ENCODE results near the gene ZNF575. TPM values are rescaled to one million over a fixed set of nuclear protein-coding genes. Genes with fewer than 3 reads are reported as not detected.
A peak's percentile ranks its signal among the peaks of the same experiment; 100 is the strongest.
"Not testable (repeated sequence)": the region's sequence is repeated elsewhere in the genome, so short reads cannot be mapped to it uniquely, and the experiment has no call there.

The ZNF575 gene
- total RNA-seq, 1 donor from 2014 or later = 2.6 TPM

- Mint-ChIP-seq H3K27me3 (ENCODE audit: insufficient read depth) (no peaks in the 10 kb centered on the region), H3K36me3 (ENCODE audit: low read depth) (peaks cover 21% of the 10 kb centered on the region), H3K27ac (no peak overlapping the region), H3K4me3 (peak overlapping the region; percentile 49), H3K9me3 (no peaks in the 10 kb centered on the region), H3K4me1 (ENCODE audit: low read depth) (peaks cover 18% of the 10 kb centered on the region)
- intact Hi-C loops (cut with micrococcal nuclease) = no loop called here
- DNase-seq (ENCODE audit: low spot score) = no peak
These were observed 31.1 kb upstream of the ZNF575 start for GRCh38 chr19:43501661-43502418.

GRCh38 chr19:43502419-43502976, 30.5 kb upstream of the ZNF575 start:
- intact Hi-C loops (cut with micrococcal nuclease) = no loop called here
- no peak overlapping the region for H3K27ac Mint-ChIP-seq
- DNase-seq (ENCODE audit: low spot score) = no peak
- peaks cover 18% of the 10 kb centered on the region for H3K4me1 Mint-ChIP-seq (ENCODE audit: low read depth)
- no peaks in the 10 kb centered on the region for H3K27me3 Mint-ChIP-seq (ENCODE audit: insufficient read depth)
- peaks cover 20% of the 10 kb centered on the region for H3K36me3 Mint-ChIP-seq (ENCODE audit: low read depth)
- peak overlapping the region; percentile 88 for H3K4me3 Mint-ChIP-seq
- no peaks in the 10 kb centered on the region for H3K9me3 Mint-ChIP-seq

- Mint-ChIP-seq H3K4me3 (peak overlapping the region; percentile 88), H3K4me1 (ENCODE audit: low read depth) (peaks cover 18% of the 10 kb centered on the region), H3K27ac (peak overlapping the region; percentile 82), H3K36me3 (ENCODE audit: low read depth) (peaks cover 21% of the 10 kb centered on the region), H3K27me3 (ENCODE audit: insufficient read depth) (no peaks in the 10 kb centered on the region), H3K9me3 (no peaks in the 10 kb centered on the region)
- peak; percentile 98 for DNase-seq (ENCODE audit: low spot score)
- intact Hi-C loops (cut with micrococcal nuclease) = loop anchor here (1.0 kb wide), 9 partner anchors 16 to 165 kb away; partner anchors contain the start of genes IRGQ, ZNF428, ZNF575 and ZNF576
These were observed 29.2 kb upstream of the ZNF575 start for GRCh38 chr19:43503501-43504425.

- intact Hi-C loops (cut with micrococcal nuclease) = loop anchor here (1.0 kb wide), 9 partner anchors 15 to 164 kb away; partner anchors contain the start of genes IRGQ, ZNF428, ZNF575 and ZNF576
- Mint-ChIP-seq H3K9me3 (no peaks in the 10 kb centered on the region), H3K27ac (peak within 1 kb of the TSS; percentile 82), H3K36me3 (ENCODE audit: low read depth) (peaks cover 21% of the 10 kb centered on the region), H3K27me3 (ENCODE audit: insufficient read depth) (no peaks in the 10 kb centered on the region), H3K4me1 (ENCODE audit: low read depth) (peaks cover 18% of the 10 kb centered on the region), H3K4me3 (peak within 1 kb of the TSS; percentile 88)
- DNase-seq (ENCODE audit: low spot score) = peak; percentile 38
These were observed 28.4 kb upstream of the ZNF575 start, which contains the start of gene PHLDB3 for GRCh38 chr19:43504426-43505185. TSS of gene PHLDB3 (minus strand) at chr19:43504746. CDS start at chr19:43504118, 628 bp downstream.

- H3K9me3 Mint-ChIP-seq = no peaks in the 10 kb centered on the region
- peaks cover 18% of the 10 kb centered on the region for H3K4me1 Mint-ChIP-seq (ENCODE audit: low read depth)
- H3K4me3 Mint-ChIP-seq = peak overlapping the region; percentile 47
- H3K27me3 Mint-ChIP-seq (ENCODE audit: insufficient read depth) = no peaks in the 10 kb centered on the region
- DNase-seq (ENCODE audit: low spot score) = no peak
- peak overlapping the region; percentile 80 for H3K27ac Mint-ChIP-seq
- peaks cover 26% of the 10 kb centered on the region for H3K36me3 Mint-ChIP-seq (ENCODE audit: low read depth)
- intact Hi-C loops (cut with micrococcal nuclease) = no loop called here
These were observed 27.9 kb upstream of the ZNF575 start for GRCh38 chr19:43505186-43505456.

GRCh38 chr19:43505941-43506340, 27.0 kb upstream of the ZNF575 start:
- Mint-ChIP-seq H3K4me3 (peak overlapping the region; percentile 37), H3K27ac (peak overlapping the region; percentile 4), H3K36me3 (ENCODE audit: low read depth) (peaks cover 28% of the 10 kb centered on the region), H3K27me3 (ENCODE audit: insufficient read depth) (no peaks in the 10 kb centered on the region), H3K4me1 (ENCODE audit: low read depth) (peaks cover 18% of the 10 kb centered on the region), H3K9me3 (no peaks in the 10 kb centered on the region)
- intact Hi-C loops (cut with micrococcal nuclease) = no loop called here
- DNase-seq (ENCODE audit: low spot score) = no peak

- H3K27ac Mint-ChIP-seq = peak overlapping the region; percentile 12
These were observed 26.4 kb upstream of the ZNF575 start for GRCh38 chr19:43506629-43507028.

GRCh38 chr19:43507880-43508279, 25.1 kb upstream of the ZNF575 start:
- no peak for DNase-seq (ENCODE audit: low spot score)
- intact Hi-C loops (cut with micrococcal nuclease) = no loop called here
- Mint-ChIP-seq H3K4me1 (ENCODE audit: low read depth) (peaks cover 13% of the 10 kb centered on the region), H3K36me3 (ENCODE audit: low read depth) (peaks cover 35% of the 10 kb centered on the region), H3K27ac (peak overlapping the region; percentile 9), H3K9me3 (no peaks in the 10 kb centered on the region), H3K4me3 (no peak overlapping the region), H3K27me3 (ENCODE audit: insufficient read depth) (no peaks in the 10 kb centered on the region)

More at GRCh38 chr19:43506629-43507028, 26.4 kb upstream of the ZNF575 start:
- intact Hi-C loops (cut with micrococcal nuclease) = no loop called here
- Mint-ChIP-seq H3K4me1 (ENCODE audit: low read depth) (peaks cover 18% of the 10 kb centered on the region), H3K9me3 (no peaks in the 10 kb centered on the region), H3K27me3 (ENCODE audit: insufficient read depth) (no peaks in the 10 kb centered on the region), H3K36me3 (ENCODE audit: low read depth) (peaks cover 29% of the 10 kb centered on the region), H3K4me3 (no peak overlapping the region)
- no peak for DNase-seq (ENCODE audit: low spot score)

- no peaks in the 10 kb centered on the region for H3K4me1 Mint-ChIP-seq (ENCODE audit: low read depth)
- DNase-seq (ENCODE audit: low spot score) = no peak
- no peak overlapping the region for H3K4me3 Mint-ChIP-seq
- no peak overlapping the region for H3K27ac Mint-ChIP-seq
- peaks cover 36% of the 10 kb centered on the region for H3K36me3 Mint-ChIP-seq (ENCODE audit: low read depth)
- H3K9me3 Mint-ChIP-seq = no peaks in the 10 kb centered on the region
- H3K27me3 Mint-ChIP-seq (ENCODE audit: insufficient read depth) = no peaks in the 10 kb centered on the region
- intact Hi-C loops (cut with micrococcal nuclease) = no loop called here
These were observed 22.3 kb upstream of the ZNF575 start for GRCh38 chr19:43510713-43511112.

- Mint-ChIP-seq H3K27me3 (ENCODE audit: insufficient read depth) (no peaks in the 10 kb centered on the region), H3K4me3 (no peak overlapping the region), H3K36me3 (ENCODE audit: low read depth) (peaks cover 33% of the 10 kb centered on the region), H3K27ac (no peak overlapping the region), H3K9me3 (no peaks in the 10 kb centered on the region), H3K4me1 (ENCODE audit: low read depth) (no peaks in the 10 kb centered on the region)
- DNase-seq (ENCODE audit: low spot score) = no peak
- intact Hi-C loops (cut with micrococcal nuclease) = no loop called here
These were observed 21.7 kb upstream of the ZNF575 start for GRCh38 chr19:43511324-43511723.

GRCh38 chr19:43512399-43512798, 20.6 kb upstream of the ZNF575 start:
- DNase-seq (ENCODE audit: low spot score); intact Hi-C loops (cut with micrococcal nuclease); H3K4me3 Mint-ChIP-seq; H3K9me3 Mint-ChIP-seq; H3K27me3 Mint-ChIP-seq (ENCODE audit: insufficient read depth); H3K27ac Mint-ChIP-seq; H3K4me1 Mint-ChIP-seq (ENCODE audit: low read depth): not testable (repeated sequence)
- peaks cover 36% of the 10 kb centered on the region for H3K36me3 Mint-ChIP-seq (ENCODE audit: low read depth)

- no peak for DNase-seq (ENCODE audit: low spot score)
- intact Hi-C loops (cut with micrococcal nuclease) = loop anchor here (2.0 kb wide), 1 partner anchor 15 kb away; the partner anchor contains the start of gene ZNF575
- no peaks in the 10 kb centered on the region for H3K9me3 Mint-ChIP-seq
- no peak overlapping the region for H3K27ac Mint-ChIP-seq
- H3K36me3 Mint-ChIP-seq (ENCODE audit: low read depth) = peaks cover 17% of the 10 kb centered on the region
- peaks cover 11% of the 10 kb centered on the region for H3K4me1 Mint-ChIP-seq (ENCODE audit: low read depth)
- no peak overlapping the region for H3K4me3 Mint-ChIP-seq
- H3K27me3 Mint-ChIP-seq (ENCODE audit: insufficient read depth) = no peaks in the 10 kb centered on the region
These were observed 14.9 kb upstream of the ZNF575 start for GRCh38 chr19:43518051-43518450.
